ENCODE measurements around the gene LAMP1. TPM values are rescaled to one million over a fixed set of nuclear protein-coding genes. Genes with fewer than 3 reads are reported as not detected.

LAMP1 gene
- total and polyA plus RNA-seq, 4 donors = 98.0 to 154 (median 132) TPM

DNA sequence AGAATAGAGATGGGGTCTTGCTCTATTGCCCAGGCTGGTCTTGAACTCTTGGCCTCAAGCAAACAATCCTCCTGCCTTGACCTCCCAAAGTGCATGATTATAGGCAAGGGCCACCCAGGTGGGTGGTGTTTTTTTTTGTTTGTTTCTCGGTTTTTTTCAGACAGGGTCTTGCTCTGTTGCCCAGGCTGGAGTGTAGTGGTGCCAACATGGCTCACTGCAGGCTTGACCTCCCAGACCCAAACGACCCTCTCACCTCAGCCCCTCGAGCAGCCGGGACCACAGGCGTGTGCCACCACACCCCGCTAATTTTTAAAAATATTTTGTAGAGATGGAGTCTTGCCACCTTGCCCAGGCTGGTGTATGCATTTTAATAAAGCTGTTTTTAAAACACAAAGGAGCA lies 52.0 kb downstream of the LAMP1 start:
- H3K4me1 ChIP-seq (ENCODE audit: control insufficient read depth, insufficient read depth, low read length) = no peaks in the 10 kb centered on the region
- no peaks in the 10 kb centered on the region for H3K9me3 ChIP-seq (ENCODE audit: control insufficient read depth, insufficient read depth, low read length)
- H3K27me3 ChIP-seq (ENCODE audit: control insufficient read depth, insufficient read depth, low read length) = no peaks in the 10 kb centered on the region
- no peak for DNase-seq (ENCODE audit: low read depth in 4 of 6, low spot score in 6 of 6)
- no peak overlapping the region for H3K4me3 ChIP-seq (ENCODE audit: low read depth, low read length)
- peaks cover 44% of the 10 kb centered on the region for H3K36me3 ChIP-seq (ENCODE audit: control insufficient read depth, insufficient read depth, low read length)
- no CpG with 5 or more reads among the region's 6 CpGs for WGBS (ENCODE audit: insufficient coverage)
- H3K27ac ChIP-seq (ENCODE audit: low read depth, low read length) = no peak overlapping the region

DNA sequence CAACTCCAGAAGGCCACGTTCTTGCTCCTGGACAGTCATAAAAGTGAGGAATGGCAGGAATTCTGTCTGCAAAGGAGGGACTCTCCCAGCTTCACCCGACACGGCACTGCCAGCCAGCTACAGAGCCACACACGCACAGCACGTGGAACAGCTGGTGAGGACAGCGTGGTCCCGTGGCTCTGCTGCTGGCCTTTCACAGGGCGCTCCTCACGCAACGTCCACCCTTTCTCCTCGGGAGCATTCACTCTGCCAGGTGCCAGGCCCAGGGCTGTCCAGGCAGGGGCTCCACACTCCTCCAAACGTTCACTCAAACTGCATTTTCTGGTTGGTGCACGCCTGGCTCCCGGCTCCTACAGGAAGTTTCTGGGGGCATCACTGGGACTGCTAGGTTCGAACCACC lies 52.5 kb downstream of the LAMP1 start:
- WGBS (ENCODE audit: insufficient coverage) = 94% methylated on average over 14 of the region's 15 CpGs
- H3K9me3 ChIP-seq (ENCODE audit: control insufficient read depth, insufficient read depth, low read length) = no peaks in the 10 kb centered on the region
- H3K4me1 ChIP-seq (ENCODE audit: control insufficient read depth, insufficient read depth, low read length) = no peaks in the 10 kb centered on the region
- no peak overlapping the region for H3K4me3 ChIP-seq (ENCODE audit: low read depth, low read length)
- peaks cover 44% of the 10 kb centered on the region for H3K36me3 ChIP-seq (ENCODE audit: control insufficient read depth, insufficient read depth, low read length)
- no peak overlapping the region for H3K27ac ChIP-seq (ENCODE audit: low read depth, low read length)
- no peaks in the 10 kb centered on the region for H3K27me3 ChIP-seq (ENCODE audit: control insufficient read depth, insufficient read depth, low read length)
- DNase-seq (ENCODE audit: low read depth in 4 of 6, low spot score in 6 of 6) = no peak

DNA sequence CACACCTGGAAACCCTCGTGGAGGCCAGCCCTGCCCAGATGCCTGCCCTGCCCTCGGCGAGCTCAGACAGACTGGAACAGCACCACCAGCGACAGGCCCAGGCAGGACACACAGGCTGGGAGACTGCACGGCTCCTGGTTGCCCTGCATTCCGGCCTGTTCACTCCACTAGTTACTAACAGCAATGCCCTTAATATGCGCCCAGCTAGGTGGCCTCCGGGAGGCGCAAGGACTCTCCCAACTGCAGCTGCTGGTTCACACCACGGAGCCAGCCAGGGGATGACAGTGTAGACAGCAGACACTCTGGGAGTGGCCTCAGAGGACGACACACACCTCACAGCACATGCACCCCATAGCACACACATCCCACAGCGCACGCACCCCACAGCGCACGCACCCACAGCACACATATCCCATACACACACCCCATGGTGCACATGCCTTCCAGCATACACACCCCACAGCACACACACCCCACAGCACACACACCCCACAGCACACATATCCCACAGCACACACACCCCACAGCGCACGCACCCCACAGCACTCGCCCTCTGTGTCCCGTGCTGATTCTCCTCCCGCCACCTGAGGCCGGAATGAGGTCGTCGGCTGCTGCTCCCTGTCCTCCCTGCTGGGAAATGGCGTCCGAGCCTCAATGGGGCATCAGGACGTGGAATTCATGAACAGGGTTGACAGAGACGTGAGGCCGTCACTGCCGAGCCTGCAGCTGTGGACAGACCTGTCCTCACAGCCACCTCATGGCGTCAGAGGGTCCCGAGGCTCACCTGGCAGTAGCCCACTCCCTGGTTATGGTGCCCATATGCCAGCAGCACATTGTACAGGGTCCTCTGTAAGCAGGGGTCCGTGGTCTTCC lies 53.3 kb downstream of the LAMP1 start:
- Histone ChIP-seq H3K4me3 (ENCODE audit: low read depth, low read length) (no peak overlapping the region), H3K27me3 (ENCODE audit: control insufficient read depth, insufficient read depth, low read length) (no peaks in the 10 kb centered on the region), H3K9me3 (ENCODE audit: control insufficient read depth, insufficient read depth, low read length) (no peaks in the 10 kb centered on the region), H3K36me3 (ENCODE audit: control insufficient read depth, insufficient read depth, low read length) (peaks cover 49% of the 10 kb centered on the region), H3K27ac (ENCODE audit: low read depth, low read length) (no peak overlapping the region), H3K4me1 (ENCODE audit: control insufficient read depth, insufficient read depth, low read length) (no peaks in the 10 kb centered on the region)
- no peak for DNase-seq (ENCODE audit: low read depth in 4 of 6, low spot score in 6 of 6)
- 78% methylated on average over 28 of the region's 32 CpGs for WGBS (ENCODE audit: insufficient coverage)

DNA sequence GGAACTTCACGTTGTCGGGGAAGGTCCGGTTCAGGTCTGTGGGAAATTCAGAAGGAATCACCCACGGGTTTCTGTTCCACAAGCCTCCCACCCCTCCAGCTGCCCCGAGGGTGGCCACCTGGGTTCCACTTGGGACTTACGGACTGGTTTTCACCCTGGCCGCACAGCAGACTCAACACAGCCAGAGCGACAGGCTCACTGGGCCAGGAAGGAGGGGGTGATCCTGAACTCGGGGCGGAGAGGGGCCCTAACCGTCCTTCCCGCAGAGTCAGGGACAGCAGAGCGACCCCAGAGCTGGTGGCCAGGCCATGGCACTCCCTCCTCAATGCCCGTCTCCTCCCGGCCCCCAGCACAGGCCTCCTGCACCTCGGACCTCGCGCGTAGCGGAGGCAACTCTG lies 53.9 kb downstream of the LAMP1 start:
- peaks cover 46% of the 10 kb centered on the region for H3K36me3 ChIP-seq (ENCODE audit: control insufficient read depth, insufficient read depth, low read length)
- no peak overlapping the region for H3K27ac ChIP-seq (ENCODE audit: low read depth, low read length)
- no peaks in the 10 kb centered on the region for H3K9me3 ChIP-seq (ENCODE audit: control insufficient read depth, insufficient read depth, low read length)
- H3K27me3 ChIP-seq (ENCODE audit: control insufficient read depth, insufficient read depth, low read length) = no peaks in the 10 kb centered on the region
- no peaks in the 10 kb centered on the region for H3K4me1 ChIP-seq (ENCODE audit: control insufficient read depth, insufficient read depth, low read length)
- DNase-seq (ENCODE audit: low read depth in 4 of 6, low spot score in 6 of 6) = no peak
- H3K4me3 ChIP-seq (ENCODE audit: low read depth, low read length) = no peak overlapping the region
- 94% methylated on average over 13 of the region's 20 CpGs for WGBS (ENCODE audit: insufficient coverage)

DNA sequence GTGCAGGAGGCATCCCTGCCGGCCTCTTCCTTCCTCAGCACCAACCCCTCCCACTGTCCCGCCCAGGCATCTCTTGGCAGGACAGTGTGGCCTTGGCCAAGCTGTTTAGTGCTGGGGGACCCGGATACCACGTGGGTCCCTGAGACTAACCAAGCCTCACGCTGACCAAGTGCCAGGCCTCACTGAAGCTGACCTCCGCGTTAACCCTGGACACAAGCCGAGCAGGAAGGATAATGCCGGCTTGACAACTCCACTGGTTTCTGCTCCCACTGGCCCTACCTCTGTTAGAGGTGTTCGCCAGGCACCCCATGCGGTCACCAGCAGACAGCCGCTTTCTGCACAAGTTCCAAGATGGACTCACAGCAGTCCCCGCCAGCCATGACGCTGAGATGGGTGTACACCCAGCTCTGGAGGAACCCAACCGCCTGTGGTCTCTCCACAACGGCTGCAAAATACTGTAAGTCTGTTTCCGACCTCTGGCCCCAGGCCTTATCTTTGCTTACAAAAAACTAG lies 54.5 kb downstream of the LAMP1 start:
- 85% methylated on average over 15 of the region's 17 CpGs for WGBS (ENCODE audit: insufficient coverage)
- Histone ChIP-seq H3K4me1 (ENCODE audit: control insufficient read depth, insufficient read depth, low read length) (no peaks in the 10 kb centered on the region), H3K27me3 (ENCODE audit: control insufficient read depth, insufficient read depth, low read length) (no peaks in the 10 kb centered on the region), H3K9me3 (ENCODE audit: control insufficient read depth, insufficient read depth, low read length) (no peaks in the 10 kb centered on the region), H3K4me3 (ENCODE audit: low read depth, low read length) (no peak overlapping the region), H3K36me3 (ENCODE audit: control insufficient read depth, insufficient read depth, low read length) (peaks cover 46% of the 10 kb centered on the region), H3K27ac (ENCODE audit: low read depth, low read length) (no peak overlapping the region)
- no peak for DNase-seq (ENCODE audit: low read depth in 4 of 6, low spot score in 6 of 6)

DNA sequence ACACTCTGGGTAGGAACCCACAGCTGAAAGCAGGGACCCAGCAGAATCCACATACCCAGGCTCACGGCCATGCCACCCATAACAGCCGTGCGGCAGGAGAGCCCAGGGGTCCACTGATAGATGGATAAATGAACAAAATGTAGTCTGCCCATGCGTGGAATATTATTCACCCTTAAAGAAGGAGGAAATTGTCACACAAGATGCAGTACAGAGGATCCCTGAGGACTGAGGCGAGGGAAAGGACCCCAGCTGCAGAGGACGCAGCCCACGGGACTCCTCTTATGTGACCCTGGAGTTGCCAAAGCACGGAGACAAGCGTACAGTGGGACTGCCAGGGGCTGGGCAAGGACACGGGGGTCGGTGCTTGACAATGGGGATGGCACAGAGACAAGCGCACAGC lies 56.2 kb downstream of the LAMP1 start:
- no peaks in the 10 kb centered on the region for H3K9me3 ChIP-seq (ENCODE audit: control insufficient read depth, insufficient read depth, low read length)
- 84% methylated on average over 8 of the region's 12 CpGs for WGBS (ENCODE audit: insufficient coverage)
- peaks cover 36% of the 10 kb centered on the region for H3K36me3 ChIP-seq (ENCODE audit: control insufficient read depth, insufficient read depth, low read length)
- no peaks in the 10 kb centered on the region for H3K4me1 ChIP-seq (ENCODE audit: control insufficient read depth, insufficient read depth, low read length)
- H3K4me3 ChIP-seq (ENCODE audit: low read depth, low read length) = no peak overlapping the region
- no peaks in the 10 kb centered on the region for H3K27me3 ChIP-seq (ENCODE audit: control insufficient read depth, insufficient read depth, low read length)
- no peak for DNase-seq (ENCODE audit: low read depth in 4 of 6, low spot score in 6 of 6)
- no peak overlapping the region for H3K27ac ChIP-seq (ENCODE audit: low read depth, low read length)

DNA sequence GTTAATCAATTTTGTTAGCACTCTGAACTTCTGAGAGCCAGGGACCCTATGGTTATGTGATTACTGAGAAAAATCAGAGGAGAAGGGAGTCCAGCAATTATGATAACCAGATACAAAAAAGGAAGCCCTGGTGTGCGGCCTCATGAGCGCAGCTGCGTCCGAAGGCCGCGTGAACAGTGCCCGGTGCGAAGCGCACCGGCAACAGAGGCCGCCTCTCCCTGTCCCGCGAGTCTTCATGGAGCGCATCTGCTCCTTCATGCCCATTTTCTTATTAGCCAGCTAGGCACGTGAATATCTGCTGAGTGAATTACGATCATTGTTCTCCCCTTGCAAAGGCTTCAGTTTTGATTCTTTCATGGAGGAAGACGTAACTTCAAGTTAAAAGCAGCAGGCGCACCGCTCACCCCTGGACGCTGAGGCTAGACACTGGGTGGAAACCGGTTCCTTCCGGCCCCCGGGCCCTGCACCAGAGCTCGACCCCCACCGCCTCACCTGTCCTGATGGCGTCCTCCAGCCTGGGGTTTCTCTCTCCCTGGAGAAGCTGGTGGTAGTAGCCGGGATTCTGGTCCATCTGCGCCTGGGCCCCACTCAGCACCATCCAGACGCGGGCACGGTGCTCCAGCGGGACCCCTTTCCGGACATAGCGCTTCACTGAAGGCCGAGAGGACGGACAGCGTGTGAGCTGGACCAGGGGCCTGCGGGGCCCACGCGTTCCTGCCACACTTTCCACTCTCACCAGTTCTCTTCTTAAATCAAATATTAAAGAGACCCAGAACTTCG lies 58.0 kb downstream of the LAMP1 start:
- no peak overlapping the region for H3K27ac ChIP-seq (ENCODE audit: low read depth, low read length)
- no peaks in the 10 kb centered on the region for H3K27me3 ChIP-seq (ENCODE audit: control insufficient read depth, insufficient read depth, low read length)
- DNase-seq (ENCODE audit: low read depth in 4 of 6, low spot score in 6 of 6) = no peak
- H3K36me3 ChIP-seq (ENCODE audit: control insufficient read depth, insufficient read depth, low read length) = peaks cover 22% of the 10 kb centered on the region
- H3K4me1 ChIP-seq (ENCODE audit: control insufficient read depth, insufficient read depth, low read length) = no peaks in the 10 kb centered on the region
- H3K4me3 ChIP-seq (ENCODE audit: low read depth, low read length) = no peak overlapping the region
- H3K9me3 ChIP-seq (ENCODE audit: control insufficient read depth, insufficient read depth, low read length) = no peaks in the 10 kb centered on the region
- 91% methylated on average over 39 of the region's 41 CpGs for WGBS (ENCODE audit: insufficient coverage)

DNA sequence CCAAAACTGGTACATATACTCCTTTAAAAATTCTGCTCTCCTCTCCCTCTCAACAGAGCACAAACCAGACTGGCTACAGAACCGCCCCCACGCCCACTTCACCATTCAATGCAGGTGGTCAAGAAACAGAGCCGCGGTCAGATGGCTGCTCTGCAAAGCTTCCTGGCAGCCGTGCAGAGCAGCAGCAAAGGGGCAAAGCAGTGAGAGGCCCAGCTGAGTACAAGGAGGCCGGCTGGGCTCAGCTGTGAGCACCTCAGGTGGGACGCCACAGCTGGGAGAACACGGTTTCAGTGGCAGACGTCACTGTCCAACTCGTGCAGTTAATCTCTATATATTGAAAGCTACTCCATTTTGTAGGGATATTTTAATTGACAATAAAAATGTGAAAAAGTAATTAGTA lies 58.6 kb downstream of the LAMP1 start:
- no peaks in the 10 kb centered on the region for H3K9me3 ChIP-seq (ENCODE audit: control insufficient read depth, insufficient read depth, low read length)
- H3K27ac ChIP-seq (ENCODE audit: low read depth, low read length) = no peak overlapping the region
- WGBS (ENCODE audit: insufficient coverage) = 77% methylated on average over 4 of the region's 10 CpGs
- H3K4me3 ChIP-seq (ENCODE audit: low read depth, low read length) = no peak overlapping the region
- DNase-seq (ENCODE audit: low read depth in 4 of 6, low spot score in 6 of 6) = no peak
- peaks cover 16% of the 10 kb centered on the region for H3K36me3 ChIP-seq (ENCODE audit: control insufficient read depth, insufficient read depth, low read length)
- H3K4me1 ChIP-seq (ENCODE audit: control insufficient read depth, insufficient read depth, low read length) = no peaks in the 10 kb centered on the region
- no peaks in the 10 kb centered on the region for H3K27me3 ChIP-seq (ENCODE audit: control insufficient read depth, insufficient read depth, low read length)

DNA sequence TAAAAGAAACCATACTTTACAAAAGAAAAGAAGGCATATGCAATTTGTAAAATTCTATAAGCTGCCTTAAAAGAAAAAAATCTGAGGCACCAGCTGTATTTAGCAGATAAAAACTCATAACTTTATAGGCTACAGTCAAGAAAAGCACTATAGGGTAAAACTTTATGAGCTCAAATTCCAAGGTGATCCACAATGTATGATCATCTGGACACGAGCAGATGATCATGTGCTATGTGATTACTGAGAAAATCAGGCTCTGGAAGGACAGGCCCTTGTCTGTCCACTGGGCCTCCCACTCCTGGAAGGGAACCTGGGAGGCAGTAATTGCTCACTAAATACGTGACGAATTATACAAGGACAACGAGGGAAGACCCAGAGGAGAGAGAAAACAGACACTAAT lies 59.6 kb downstream of the LAMP1 start:
- no peak for DNase-seq (ENCODE audit: low read depth in 4 of 6, low spot score in 6 of 6)
- Histone ChIP-seq H3K9me3 (ENCODE audit: control insufficient read depth, insufficient read depth, low read length) (no peaks in the 10 kb centered on the region), H3K27me3 (ENCODE audit: control insufficient read depth, insufficient read depth, low read length) (no peaks in the 10 kb centered on the region), H3K4me3 (ENCODE audit: low read depth, low read length) (no peak overlapping the region), H3K27ac (ENCODE audit: low read depth, low read length) (no peak overlapping the region), H3K4me1 (ENCODE audit: control insufficient read depth, insufficient read depth, low read length) (no peaks in the 10 kb centered on the region), H3K36me3 (ENCODE audit: control insufficient read depth, insufficient read depth, low read length) (peaks cover 10% of the 10 kb centered on the region)
- 72% methylated on average over 4 of the region's 4 CpGs for WGBS (ENCODE audit: insufficient coverage)
